GM18526 (cell line): ENCODE measurements around the gene BMP5.

ENCODE experiments used
- POLR2A ChIP-seq: IDR thresholded peaks from 3 replicates; pipeline ENCODE4 v1.6.1; 2011; ENCODE audit not compliant: insufficient read length; ENCODE audit errors: extremely low read depth

BMP5 gene

DNA sequence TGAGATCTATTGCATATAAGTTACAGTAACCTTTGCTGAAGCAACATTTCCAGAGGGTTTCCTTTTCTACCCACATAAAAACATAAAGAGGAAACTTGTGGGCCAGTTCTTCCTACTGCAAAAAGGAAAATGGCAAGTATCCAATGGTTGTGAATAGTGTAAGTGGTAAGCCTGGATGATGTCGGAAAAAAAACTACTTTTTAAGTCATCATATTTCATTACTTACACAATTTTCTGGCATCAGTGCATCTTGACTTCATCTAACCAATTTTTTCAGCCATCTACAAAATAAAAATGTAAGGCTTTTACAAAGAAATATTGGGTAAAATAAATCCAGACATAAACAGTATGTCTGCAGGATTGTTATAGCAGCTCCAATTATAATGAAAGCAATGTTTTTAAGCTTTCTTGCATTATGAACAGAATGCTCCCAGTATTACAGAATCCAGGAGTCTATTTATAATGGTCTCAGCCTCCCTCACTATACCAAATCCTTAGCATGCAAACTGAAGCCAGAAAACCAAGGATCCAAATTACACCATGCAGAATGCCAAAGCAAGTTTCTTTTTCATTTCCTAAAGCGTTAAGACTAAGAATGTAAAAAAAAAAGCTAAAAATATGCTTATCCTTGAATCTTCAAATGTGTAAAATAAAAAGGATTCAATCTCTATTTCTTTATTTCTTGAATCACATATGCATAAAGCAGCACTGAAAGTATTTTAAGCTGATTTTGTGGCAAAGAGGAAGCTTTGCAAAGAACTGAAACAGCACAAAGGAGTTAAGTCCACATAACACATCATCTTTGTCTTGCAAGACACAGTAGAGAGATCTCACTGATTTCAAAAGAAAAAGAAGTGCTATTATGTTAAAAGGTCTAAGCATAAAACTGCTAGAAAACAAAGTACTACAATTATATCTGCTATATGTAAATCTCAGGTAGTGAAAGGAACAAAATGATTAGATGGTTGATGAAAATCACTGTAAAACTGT, 169.6 kb downstream of the BMP5 start:
- no peak for TF ChIP-seq POLR2A

DNA sequence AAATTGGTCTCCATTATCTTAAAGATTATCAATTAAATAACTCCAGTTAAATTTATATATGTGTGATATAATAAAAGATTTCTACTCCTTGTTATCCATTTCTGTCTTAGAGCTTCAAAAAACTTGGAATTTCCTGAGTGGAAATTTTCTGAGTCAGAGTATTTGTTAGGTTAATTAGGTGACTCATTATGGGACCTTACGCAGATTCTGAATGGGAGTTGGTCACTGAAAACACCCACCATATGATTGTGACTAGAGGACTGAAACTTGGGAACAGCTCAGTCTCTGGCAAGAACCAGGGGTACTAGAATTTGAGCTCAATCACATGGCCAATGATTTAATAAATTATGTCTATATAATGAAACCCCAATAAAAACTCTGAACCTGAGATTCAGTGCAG, 171.0 kb downstream of the BMP5 start:
- TF ChIP-seq POLR2A, result no peak
